Mammary epithelial cell (primary cell): Measurements from ENCODE around the gene ATG4C.

Experiments
- EZH2 ChIP-seq: IDR thresholded peaks from 2 replicates; pipeline ENCODE4 v1.6.1; 2012; ENCODE audit warnings: low read length, inconsistent platforms, borderline replicate concordance
- TF ChIP-seq, protein P1 (sequence below), 2 donors: IDR thresholded peaks in 1 of 2; conservative IDR thresholded peaks in 1 of 2; 2 replicates each; pipeline ENCODE4 v1.5.1; 2011 to 2012; ENCODE audit warnings: inconsistent platforms in 2 of 2, low read length in 2 of 2, mild to moderate bottlenecking in 2 of 2, control low read depth in 1 of 2, low read depth in 1 of 2; ENCODE audit not compliant: insufficient read depth in 1 of 2; ENCODE audit errors: extremely low read depth in 1 of 2

DNA sequence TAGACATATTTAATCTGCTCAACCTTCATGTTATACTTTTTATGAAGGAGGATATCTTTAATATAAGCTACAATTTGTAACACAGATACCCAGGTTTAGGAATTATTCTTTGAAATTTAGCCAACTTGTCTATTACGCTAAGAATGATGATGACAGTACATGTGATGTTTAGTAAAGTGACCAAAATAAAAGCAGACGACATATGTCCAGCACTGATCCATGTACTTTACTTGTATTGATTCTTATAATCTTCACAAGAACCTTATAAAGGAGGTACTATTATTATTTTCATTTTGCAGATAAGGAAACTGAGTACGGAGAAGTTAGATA is 37.2 kb upstream of the ATG4C start:
- TF ChIP-seq, protein P1, sequence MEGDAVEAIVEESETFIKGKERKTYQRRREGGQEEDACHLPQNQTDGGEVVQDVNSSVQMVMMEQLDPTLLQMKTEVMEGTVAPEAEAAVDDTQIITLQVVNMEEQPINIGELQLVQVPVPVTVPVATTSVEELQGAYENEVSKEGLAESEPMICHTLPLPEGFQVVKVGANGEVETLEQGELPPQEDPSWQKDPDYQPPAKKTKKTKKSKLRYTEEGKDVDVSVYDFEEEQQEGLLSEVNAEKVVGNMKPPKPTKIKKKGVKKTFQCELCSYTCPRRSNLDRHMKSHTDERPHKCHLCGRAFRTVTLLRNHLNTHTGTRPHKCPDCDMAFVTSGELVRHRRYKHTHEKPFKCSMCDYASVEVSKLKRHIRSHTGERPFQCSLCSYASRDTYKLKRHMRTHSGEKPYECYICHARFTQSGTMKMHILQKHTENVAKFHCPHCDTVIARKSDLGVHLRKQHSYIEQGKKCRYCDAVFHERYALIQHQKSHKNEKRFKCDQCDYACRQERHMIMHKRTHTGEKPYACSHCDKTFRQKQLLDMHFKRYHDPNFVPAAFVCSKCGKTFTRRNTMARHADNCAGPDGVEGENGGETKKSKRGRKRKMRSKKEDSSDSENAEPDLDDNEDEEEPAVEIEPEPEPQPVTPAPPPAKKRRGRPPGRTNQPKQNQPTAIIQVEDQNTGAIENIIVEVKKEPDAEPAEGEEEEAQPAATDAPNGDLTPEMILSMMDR (conservative IDR thresholded peaks at IDR 0.05 in 1 of 2, IDR thresholded peaks at IDR 0.05 in 1 of 2; ENCODE audit: extremely low read depth in 1 of 2, insufficient read depth in 1 of 2, low read depth in 1 of 2, low read length in 2 of 2), result no peak
- TF ChIP-seq EZH2, result no peak
